ENCODE results near the gene KRT25.

DNA sequence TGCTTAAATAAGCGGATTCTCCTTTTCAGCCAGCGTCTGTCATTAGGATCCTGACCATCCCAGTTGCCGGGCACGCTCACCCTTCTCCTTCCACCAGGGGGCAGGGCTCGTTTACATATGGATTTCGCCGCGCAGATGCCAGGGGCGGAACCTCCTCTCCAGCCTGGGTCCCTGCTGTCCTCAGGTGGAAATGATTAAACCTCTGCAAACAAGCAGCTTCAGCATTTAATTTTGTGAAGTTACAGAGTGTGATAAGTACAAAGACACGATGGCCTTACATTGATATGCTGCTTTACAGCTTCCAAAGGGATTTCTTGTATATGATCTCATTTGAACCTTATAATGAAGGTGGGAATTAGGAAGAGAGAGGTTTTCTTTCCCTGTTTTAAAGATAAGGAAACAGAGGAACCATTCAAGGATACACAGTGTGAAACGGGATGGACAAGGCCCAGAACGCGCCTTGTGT is 48.5 kb upstream of the KRT25 start:
- TF ChIP-seq, protein P1, sequence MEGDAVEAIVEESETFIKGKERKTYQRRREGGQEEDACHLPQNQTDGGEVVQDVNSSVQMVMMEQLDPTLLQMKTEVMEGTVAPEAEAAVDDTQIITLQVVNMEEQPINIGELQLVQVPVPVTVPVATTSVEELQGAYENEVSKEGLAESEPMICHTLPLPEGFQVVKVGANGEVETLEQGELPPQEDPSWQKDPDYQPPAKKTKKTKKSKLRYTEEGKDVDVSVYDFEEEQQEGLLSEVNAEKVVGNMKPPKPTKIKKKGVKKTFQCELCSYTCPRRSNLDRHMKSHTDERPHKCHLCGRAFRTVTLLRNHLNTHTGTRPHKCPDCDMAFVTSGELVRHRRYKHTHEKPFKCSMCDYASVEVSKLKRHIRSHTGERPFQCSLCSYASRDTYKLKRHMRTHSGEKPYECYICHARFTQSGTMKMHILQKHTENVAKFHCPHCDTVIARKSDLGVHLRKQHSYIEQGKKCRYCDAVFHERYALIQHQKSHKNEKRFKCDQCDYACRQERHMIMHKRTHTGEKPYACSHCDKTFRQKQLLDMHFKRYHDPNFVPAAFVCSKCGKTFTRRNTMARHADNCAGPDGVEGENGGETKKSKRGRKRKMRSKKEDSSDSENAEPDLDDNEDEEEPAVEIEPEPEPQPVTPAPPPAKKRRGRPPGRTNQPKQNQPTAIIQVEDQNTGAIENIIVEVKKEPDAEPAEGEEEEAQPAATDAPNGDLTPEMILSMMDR (IDR thresholded peaks at IDR 0.05), result peak; percentile 40 to 66 (median 48)
- no peak for TF ChIP-seq POLR2A (IDR thresholded peaks at IDR 0.05)

Data from sigmoid colon (tissue), 3 donors.